ENCODE measurements around the gene VEGFC. TPM values are rescaled to one million over a fixed set of nuclear protein-coding genes. Genes with fewer than 3 reads are reported as not detected.
A peak's percentile ranks its signal among the peaks of the same experiment; 100 is the strongest.

The VEGFC gene
- polyA plus RNA-seq, 1 donor (not counting 4 experiments of a cell fraction or from before 2014, with no cell fraction given): 19.4 TPM

- Histone ChIP-seq H3K27ac (ENCODE audit: control insufficient read depth, insufficient read depth, low read length) (no peak overlapping the region), H4K20me1 (ENCODE audit: control insufficient read depth, extremely low read depth, insufficient read depth, low read length) (no peaks in the 10 kb centered on the region), H2AFZ (ENCODE audit: control insufficient read depth, low read length) (peak overlapping the region; percentile 29), H3K4me3 (ENCODE audit: control insufficient read depth in 2 of 3, extremely low read depth in 1 of 3, insufficient read depth in 2 of 3, low read depth in 1 of 3, low read length in 3 of 3) (no peak overlapping the region), H3K9me1 (ENCODE audit: control insufficient read depth, extremely low read depth, insufficient read depth, low read length) (no peaks in the 10 kb centered on the region), H3K36me3 (ENCODE audit: control insufficient read depth in 2 of 2, extremely low read depth in 1 of 2, insufficient read depth in 2 of 2, low read length in 2 of 2) (no peaks in the 10 kb centered on the region), H3K4me1 (ENCODE audit: control insufficient read depth, extremely low read depth, insufficient read depth, low read length) (no peaks in the 10 kb centered on the region), H3K4me2 (ENCODE audit: control insufficient read depth, extremely low read depth, insufficient read depth, low read depth, low read length) (no peak overlapping the region), H3K27me3 (ENCODE audit: control insufficient read depth, extremely low read depth, insufficient read depth, low read length) (no peaks in the 10 kb centered on the region), H3K79me2 (ENCODE audit: control insufficient read depth, insufficient read depth, low read length) (no peaks in the 10 kb centered on the region), H3K9me3 (ENCODE audit: control insufficient read depth, low read depth, low read length) (no peaks in the 10 kb centered on the region), H3K9ac (ENCODE audit: control insufficient read depth, extremely low read depth, insufficient read depth, low read length) (no peak overlapping the region)
- TF ChIP-seq EZH2 (IDR thresholded peaks at IDR 0.05; ENCODE audit: low read length) (no peak), CTCF (optimal IDR thresholded peaks at IDR 0.05 in 1 of 3, IDR thresholded peaks at IDR 0.05 in 1 of 3, conservative IDR thresholded peaks at IDR 0.05 in 1 of 3; ENCODE audit: extremely low read depth in 1 of 3, insufficient read depth in 2 of 3, low read length in 3 of 3) (no peak)
- dilution Hi-C loops (cut with MboI; ENCODE audit: extremely low pct_ligation_motif_present, low sequenced_read_pairs): no loop called here
- no peak for FAIRE-seq
- DNase-seq (ENCODE audit: low read depth, low spot score): no peak
These were observed 147.3 kb downstream of the VEGFC start for GRCh38 chr4:176645246-176645960.

- no peak for FAIRE-seq
- Histone ChIP-seq H3K4me1 (ENCODE audit: control insufficient read depth, extremely low read depth, insufficient read depth, low read length) (peaks cover 5% of the 10 kb centered on the region), H3K9me3 (ENCODE audit: control insufficient read depth, low read depth, low read length) (no peaks in the 10 kb centered on the region), H4K20me1 (ENCODE audit: control insufficient read depth, extremely low read depth, insufficient read depth, low read length) (no peaks in the 10 kb centered on the region), H2AFZ (ENCODE audit: control insufficient read depth, low read length) (no peak overlapping the region), H3K9ac (ENCODE audit: control insufficient read depth, extremely low read depth, insufficient read depth, low read length) (no peak overlapping the region), H3K27ac (ENCODE audit: control insufficient read depth, insufficient read depth, low read length) (no peak overlapping the region), H3K4me2 (ENCODE audit: control insufficient read depth, extremely low read depth, insufficient read depth, low read depth, low read length) (no peak overlapping the region), H3K36me3 (ENCODE audit: control insufficient read depth in 2 of 2, extremely low read depth in 1 of 2, insufficient read depth in 2 of 2, low read length in 2 of 2) (no peaks in the 10 kb centered on the region), H3K79me2 (ENCODE audit: control insufficient read depth, insufficient read depth, low read length) (no peaks in the 10 kb centered on the region), H3K27me3 (ENCODE audit: control insufficient read depth, extremely low read depth, insufficient read depth, low read length) (no peaks in the 10 kb centered on the region), H3K4me3 (ENCODE audit: control insufficient read depth in 2 of 3, extremely low read depth in 1 of 3, insufficient read depth in 2 of 3, low read depth in 1 of 3, low read length in 3 of 3) (no peak overlapping the region), H3K9me1 (ENCODE audit: control insufficient read depth, extremely low read depth, insufficient read depth, low read length) (no peaks in the 10 kb centered on the region)
- no peak for TF ChIP-seq CTCF (optimal IDR thresholded peaks at IDR 0.05 in 1 of 3, IDR thresholded peaks at IDR 0.05 in 1 of 3, conservative IDR thresholded peaks at IDR 0.05 in 1 of 3; ENCODE audit: extremely low read depth in 1 of 3, insufficient read depth in 2 of 3, low read length in 3 of 3)
- TF ChIP-seq EZH2 (IDR thresholded peaks at IDR 0.05; ENCODE audit: low read length): no peak
- dilution Hi-C loops (cut with MboI; ENCODE audit: extremely low pct_ligation_motif_present, low sequenced_read_pairs): no loop called here
- DNase-seq (ENCODE audit: low read depth, low spot score): no peak
These were observed 150.2 kb downstream of the VEGFC start for GRCh38 chr4:176642472-176642871.

All from keratinocyte (primary cell).